GM12878 (cell line): ENCODE data around the gene NCAN. TPM values are rescaled to one million over a fixed set of nuclear protein-coding genes. Genes with fewer than 3 reads are reported as not detected.

ENCODE experiments used
- ATAC-seq: fragments of 200-7000 bp; cut with Tn5 transposase; 3 replicates; pipeline ENCODE4 v1.9.1; 2020; ENCODE audit warnings: mild to moderate bottlenecking, moderate library complexity
- BruUV-seq: library from RNA; stranded (reverse); fragments of 400-500 nt; replicated peaks from 2 replicates; lab custom pipeline; 2021; lab: Mats Ljungman, UMichigan
- CTCF ChIA-PET: fragments of 300-600 bp; sonication (Branson Sonifier 250); formaldehyde crosslinking; extraction: SDS; loops from one replicate; lab custom pipeline; 2021; ENCODE audit warnings: inconsistent platforms; lab: Yijun Ruan, JAX
- POLR2A ChIA-PET: fragments of 350-600 bp; formaldehyde crosslinking; extraction: SDS; loops from one replicate; lab custom pipeline; 2021; ENCODE audit warnings: inconsistent platforms; lab: Charles Lee
- RAD21 ChIA-PET: fragments of 300-600 bp; sonication (Branson Sonifier 250); formaldehyde crosslinking; loops from one replicate; lab custom pipeline; 2023; ENCODE audit warnings: antibody characterized with exemption; ENCODE audit not compliant: unreplicated experiment; lab: Charles Lee
- SMC1A ChIA-PET: fragments of 300-600 bp; sonication (Branson Sonifier 250); formaldehyde crosslinking; loops from one replicate; lab custom pipeline; 2023; ENCODE audit not compliant: unreplicated experiment, uncharacterized antibody; lab: Charles Lee
- DNase-seq: peaks from one replicate; pipeline ENCODE4 v3.0.0-alpha.2; 2011; ENCODE audit warnings: low read depth, low spot score
- FAIRE-seq: peaks from 3 replicates; lab custom pipeline; 2011; peaks lifted over from hg19 to GRCh38; lab: Jason Lieb, UNC
- H2AFZ ChIP-seq: 2 replicates; pipeline ENCODE4 v1.6.0; 2011; ENCODE audit warnings: low read depth, low read length, control low read depth; ENCODE audit not compliant: control insufficient read depth
- H3K27ac ChIP-seq: 2 replicates; pipeline ENCODE4 v1.5.1; 2011; ENCODE audit warnings: control low read depth; ENCODE audit not compliant: control insufficient read depth, insufficient read depth
- H3K27me3 ChIP-seq, 2 experiments: replicated peaks in 1 of 2; 2 replicates each; pipeline versions ENCODE4 v1.6.0 to v1.6.1; 2011; ENCODE audit warnings: low read length in 1 of 2; ENCODE audit not compliant: control insufficient read depth in 2 of 2, insufficient read depth in 2 of 2
- H3K36me3 ChIP-seq, 2 experiments: 2 replicates each; pipeline ENCODE4 v1.5.1; 2011; ENCODE audit warnings: low read length in 1 of 2; ENCODE audit not compliant: control insufficient read depth in 2 of 2, insufficient read depth in 2 of 2
- H3K4me1 ChIP-seq: 2 replicates; pipeline ENCODE4 v1.6.1; 2011; ENCODE audit warnings: mild to moderate bottlenecking, low read length, moderate library complexity, mixed read lengths; ENCODE audit not compliant: control insufficient read depth, insufficient read depth
- H3K4me2 ChIP-seq: 2 replicates; pipeline ENCODE4 v1.6.0; 2011; ENCODE audit warnings: control low read depth; ENCODE audit not compliant: control insufficient read depth, insufficient read depth
- H3K4me3 ChIP-seq: fragments of 200-600 bp; sonication (generic); 2 replicates; pipeline ENCODE4 v1.5.1; 2016
- H3K79me2 ChIP-seq: 2 replicates; pipeline ENCODE4 v1.6.0; 2011; ENCODE audit warnings: low read length; ENCODE audit not compliant: control insufficient read depth, insufficient read depth
- H3K9ac ChIP-seq: 2 replicates; pipeline ENCODE4 v1.8.0; 2011; ENCODE audit warnings: low read length, control low read depth, mixed read lengths; ENCODE audit not compliant: control insufficient read depth, insufficient read depth
- H3K9me3 ChIP-seq: replicated peaks from 3 replicates; pipeline ENCODE4 v1.5.1; 2011; ENCODE audit warnings: mild to moderate bottlenecking, low read length; ENCODE audit not compliant: control insufficient read depth, insufficient read depth
- H4K20me1 ChIP-seq: 2 replicates; pipeline ENCODE4 v1.6.0; 2011; ENCODE audit not compliant: control insufficient read depth, insufficient read depth
- EGR1 ChIP-seq, 2 experiments: IDR thresholded peaks; 1 replicate in 1 of 2; 2 replicates in 1 of 2; pipeline ENCODE4 v1.6.1; 2011 to 2012; ENCODE audit warnings: low read depth in 2 of 2, low read length in 2 of 2, borderline replicate concordance in 1 of 2, mild to moderate bottlenecking in 1 of 2, moderate library complexity in 1 of 2
- GATAD2B ChIP-seq: fragments of 450-650 bp; conservative IDR thresholded peaks from 2 replicates; pipeline ENCODE4 v1.6.1; 2017; ENCODE audit warnings: low read depth, mild to moderate bottlenecking, moderate library complexity
- KLF5 ChIP-seq: fragments of 450-650 bp; IDR thresholded peaks from 2 replicates; pipeline ENCODE4 v1.6.1; 2014; ENCODE audit warnings: mild to moderate bottlenecking; ENCODE audit not compliant: partially characterized antibody
- NBN ChIP-seq: fragments of 450-650 bp; IDR thresholded peaks from 2 replicates; pipeline ENCODE4 v1.6.1; 2016
- SMARCA5 ChIP-seq: fragments of 450-650 bp; IDR thresholded peaks from 2 replicates; pipeline ENCODE4 v1.6.1; 2017; ENCODE audit warnings: mild to moderate bottlenecking
- ZNF207 ChIP-seq: fragments of 450-650 bp; IDR thresholded peaks from 2 replicates; pipeline ENCODE4 v1.6.1; 2014; ENCODE audit warnings: antibody characterized with exemption, mild to moderate bottlenecking, borderline replicate concordance
- WGBS: methylation state at CpG from one replicate; pipeline ENCODE4 v1.1.6; 2016; ENCODE audit warnings: low lambda C conversion rate; ENCODE audit not compliant: insufficient replicate concordance, insufficient coverage; ENCODE audit errors: missing lambda C conversion rate; 5-methylcytosine and 5-hydroxymethylcytosine counted together
- in situ Hi-C: fragments of 300-500 bp; cut with MboI; formaldehyde crosslinking; loops from 9 replicates; pipeline ENCODE4 v1.14.3; 2018; ENCODE audit warnings: mixed read lengths
- intact Hi-C: fragments of 100-400 bp; cut with micrococcal nuclease; formaldehyde crosslinking; loops from one replicate; pipeline ENCODE4 v1.14.2; 2022; ENCODE audit not compliant: unreplicated experiment
- polyA plus RNA-seq, 11 experiments: library from polyadenylated mRNA; depleted of rRNA in 4 of 11; unstranded in 6 of 11; stranded (reverse) in 5 of 11; fragments of >200 nt; fragmentation: Nextera tagmentation in 4 of 11; fragmentation: Illumina TruSeq in 1 of 11; extraction: Ambion mirVana in 4 of 11; extraction: Trizol in 1 of 11; gene quantifications; 1 replicate in 1 of 11; 2 replicates in 10 of 11; pipeline versions ENCODE4 v1.2.1 to v1.2.3, GENCODE V29; 2011 to 2016; ENCODE audit warnings: inconsistent platforms in 2 of 11, missing spikeins in 2 of 11, low read depth in 1 of 11
- total RNA-seq, 4 experiments: library from RNA; depleted of rRNA in 3 of 4; stranded (reverse); fragments of >200 nt in 3 of 4; fragmentation: Illumina TruSeq in 1 of 4; extraction: Trizol in 1 of 4; gene quantifications; 2 replicates each; pipeline versions ENCODE4 v1.2.1 to v1.2.3, GENCODE V29; 2013 to 2021
- TF ChIP-seq, protein P1 (sequence below): IDR thresholded peaks from 2 replicates; pipeline ENCODE4 v1.6.1; 2012; ENCODE audit warnings: low read depth, low read length, improper control_type of control experiment
- TF ChIP-seq, protein P2 (sequence below): fragments of 450-650 bp; formaldehyde crosslinking; IDR thresholded peaks from 2 replicates; pipeline ENCODE4 v1.4.0; 2020; ENCODE audit warnings: mild to moderate bottlenecking, moderate library complexity
- TF ChIP-seq, protein P3 (sequence below): fragments of 450-650 bp; IDR thresholded peaks from 2 replicates; pipeline ENCODE4 v1.6.1; 2017; ENCODE audit warnings: borderline replicate concordance

Gene NCAN
- total and polyA plus RNA-seq, 10 of the 15 experiments (the other 5 are each of a cell fraction or from before 2014, with no cell fraction given) = 0.02 to 0.34 (median 0.12) TPM; not detected in 1

DNA sequence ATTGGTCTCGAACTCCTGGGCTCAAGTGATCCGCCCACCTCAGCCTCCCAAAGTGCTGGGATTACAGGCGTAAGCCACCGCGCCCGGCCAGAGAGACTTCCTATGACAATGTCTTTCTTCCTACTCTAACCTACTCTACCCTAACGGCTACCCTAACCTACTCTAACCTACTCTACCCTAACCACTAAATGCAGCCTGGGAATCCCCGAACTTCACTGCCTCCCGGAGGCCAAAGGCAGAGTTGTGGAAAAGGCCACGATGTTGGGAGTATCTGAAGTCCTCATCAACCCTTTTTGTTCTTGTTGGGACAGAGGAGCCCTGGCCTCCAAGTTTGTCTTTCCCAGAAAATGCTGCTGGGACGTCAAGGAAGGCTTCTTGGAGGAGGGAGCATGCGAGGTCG lies 7.6 kb upstream of the NCAN start (continued):
- TF ChIP-seq, protein P1, sequence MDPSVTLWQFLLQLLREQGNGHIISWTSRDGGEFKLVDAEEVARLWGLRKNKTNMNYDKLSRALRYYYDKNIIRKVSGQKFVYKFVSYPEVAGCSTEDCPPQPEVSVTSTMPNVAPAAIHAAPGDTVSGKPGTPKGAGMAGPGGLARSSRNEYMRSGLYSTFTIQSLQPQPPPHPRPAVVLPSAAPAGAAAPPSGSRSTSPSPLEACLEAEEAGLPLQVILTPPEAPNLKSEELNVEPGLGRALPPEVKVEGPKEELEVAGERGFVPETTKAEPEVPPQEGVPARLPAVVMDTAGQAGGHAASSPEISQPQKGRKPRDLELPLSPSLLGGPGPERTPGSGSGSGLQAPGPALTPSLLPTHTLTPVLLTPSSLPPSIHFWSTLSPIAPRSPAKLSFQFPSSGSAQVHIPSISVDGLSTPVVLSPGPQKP = no peak
- TF ChIP-seq ZNF207 (no peak), SMARCA5 (no peak), GATAD2B (no peak), NBN (no peak)

DNA sequence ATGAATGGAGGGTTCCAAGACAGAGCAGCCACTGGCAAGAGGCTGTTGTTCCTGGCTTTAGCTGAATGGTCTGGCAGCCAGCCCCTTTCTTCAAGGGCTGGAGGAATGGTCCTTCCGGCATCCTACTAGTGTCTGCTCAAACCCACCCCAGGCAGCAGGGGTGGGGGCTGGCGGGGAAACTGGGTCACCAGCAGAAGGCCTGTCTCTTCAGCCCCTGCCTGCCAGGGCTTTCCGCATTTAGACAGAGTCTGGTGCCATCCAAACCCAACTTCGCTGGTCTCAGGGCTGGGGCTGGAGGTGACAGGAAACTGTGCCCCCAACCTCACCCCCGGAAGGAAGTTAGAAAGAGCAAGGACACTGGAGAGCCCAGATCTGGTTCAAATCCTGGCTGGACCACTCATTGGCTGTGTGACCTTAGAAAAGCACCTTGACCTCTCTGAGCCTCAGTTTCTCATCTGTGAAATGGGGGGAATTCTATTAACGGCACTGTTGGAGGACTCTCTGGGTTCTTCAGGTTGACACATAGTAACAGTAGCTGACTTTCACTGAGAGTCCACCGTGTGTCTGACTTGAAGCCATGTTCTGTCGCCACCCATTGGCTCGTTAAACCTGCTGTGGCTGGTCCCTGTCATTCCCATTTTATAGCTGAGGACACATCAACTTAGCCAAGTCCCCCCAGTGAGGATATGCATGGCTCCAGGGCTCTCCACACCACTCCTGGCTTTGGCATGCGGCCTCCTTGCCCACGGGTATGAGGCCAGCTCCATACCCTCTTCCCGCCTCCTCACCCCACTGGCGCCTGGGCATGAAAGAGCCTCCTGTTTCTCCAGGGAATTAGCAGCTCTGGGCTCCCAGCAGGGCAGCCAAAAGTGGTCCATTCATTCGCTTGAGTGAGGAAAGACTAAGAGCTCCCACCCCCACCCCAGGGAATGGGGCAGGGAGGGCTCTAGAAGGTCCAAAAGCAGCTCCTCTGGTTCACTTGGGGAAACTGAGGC lies 6.0 kb upstream of the NCAN start:
- ChIA-PET POLR2A (interaction anchor here (1.0 kb wide), 1 partner anchor 13 kb away, joined by 3 read pairs; no protein-coding TSS in a partner anchor), RAD21 (no interaction called here), CTCF (interaction anchor here (0.5 kb wide), 1 partner anchor 458 kb away, joined by 3 read pairs; no protein-coding TSS in a partner anchor), SMC1A (no interaction called here)
- Histone ChIP-seq H3K79me2 (peaks cover 16% of the 10 kb centered on the region), H3K4me1 (peaks cover 8% of the 10 kb centered on the region; the same call in 1 of the 2 replicates), H3K27me3 (no peaks in the 10 kb centered on the region), H3K27ac (no peak overlapping the region), H3K4me3 (no peak overlapping the region), H3K4me2 (no peak overlapping the region), H3K9me3 (no peaks in the 10 kb centered on the region), H3K36me3 (peaks cover 3 to 4% of the 10 kb centered on the region in 2 experiments; a peak in 1 of 4 replicates), H2AFZ (no peak overlapping the region), H3K9ac (no peak overlapping the region), H4K20me1 (no peaks in the 10 kb centered on the region)
- in situ Hi-C loops (no loop called here), intact Hi-C loops (no loop called here)
- no TSS peak for BruUV-seq
- TF ChIP-seq, protein P2, sequence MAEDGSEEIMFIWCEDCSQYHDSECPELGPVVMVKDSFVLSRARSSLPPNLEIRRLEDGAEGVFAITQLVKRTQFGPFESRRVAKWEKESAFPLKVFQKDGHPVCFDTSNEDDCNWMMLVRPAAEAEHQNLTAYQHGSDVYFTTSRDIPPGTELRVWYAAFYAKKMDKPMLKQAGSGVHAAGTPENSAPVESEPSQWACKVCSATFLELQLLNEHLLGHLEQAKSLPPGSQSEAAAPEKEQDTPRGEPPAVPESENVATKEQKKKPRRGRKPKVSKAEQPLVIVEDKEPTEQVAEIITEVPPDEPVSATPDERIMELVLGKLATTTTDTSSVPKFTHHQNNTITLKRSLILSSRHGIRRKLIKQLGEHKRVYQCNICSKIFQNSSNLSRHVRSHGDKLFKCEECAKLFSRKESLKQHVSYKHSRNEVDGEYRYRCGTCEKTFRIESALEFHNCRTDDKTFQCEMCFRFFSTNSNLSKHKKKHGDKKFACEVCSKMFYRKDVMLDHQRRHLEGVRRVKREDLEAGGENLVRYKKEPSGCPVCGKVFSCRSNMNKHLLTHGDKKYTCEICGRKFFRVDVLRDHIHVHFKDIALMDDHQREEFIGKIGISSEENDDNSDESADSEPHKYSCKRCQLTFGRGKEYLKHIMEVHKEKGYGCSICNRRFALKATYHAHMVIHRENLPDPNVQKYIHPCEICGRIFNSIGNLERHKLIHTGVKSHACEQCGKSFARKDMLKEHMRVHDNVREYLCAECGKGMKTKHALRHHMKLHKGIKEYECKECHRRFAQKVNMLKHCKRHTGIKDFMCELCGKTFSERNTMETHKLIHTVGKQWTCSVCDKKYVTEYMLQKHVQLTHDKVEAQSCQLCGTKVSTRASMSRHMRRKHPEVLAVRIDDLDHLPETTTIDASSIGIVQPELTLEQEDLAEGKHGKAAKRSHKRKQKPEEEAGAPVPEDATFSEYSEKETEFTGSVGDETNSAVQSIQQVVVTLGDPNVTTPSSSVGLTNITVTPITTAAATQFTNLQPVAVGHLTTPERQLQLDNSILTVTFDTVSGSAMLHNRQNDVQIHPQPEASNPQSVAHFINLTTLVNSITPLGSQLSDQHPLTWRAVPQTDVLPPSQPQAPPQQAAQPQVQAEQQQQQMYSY (CRISPR knock-in tag) = no peak
- TF ChIP-seq EGR1 (IDR thresholded peaks at IDR 0.05; ENCODE audit: borderline replicate concordance in 1 of 2, low read depth in 2 of 2, low read length in 2 of 2) = no peak
- no peak for TF ChIP-seq KLF5
- TF ChIP-seq, protein P3, sequence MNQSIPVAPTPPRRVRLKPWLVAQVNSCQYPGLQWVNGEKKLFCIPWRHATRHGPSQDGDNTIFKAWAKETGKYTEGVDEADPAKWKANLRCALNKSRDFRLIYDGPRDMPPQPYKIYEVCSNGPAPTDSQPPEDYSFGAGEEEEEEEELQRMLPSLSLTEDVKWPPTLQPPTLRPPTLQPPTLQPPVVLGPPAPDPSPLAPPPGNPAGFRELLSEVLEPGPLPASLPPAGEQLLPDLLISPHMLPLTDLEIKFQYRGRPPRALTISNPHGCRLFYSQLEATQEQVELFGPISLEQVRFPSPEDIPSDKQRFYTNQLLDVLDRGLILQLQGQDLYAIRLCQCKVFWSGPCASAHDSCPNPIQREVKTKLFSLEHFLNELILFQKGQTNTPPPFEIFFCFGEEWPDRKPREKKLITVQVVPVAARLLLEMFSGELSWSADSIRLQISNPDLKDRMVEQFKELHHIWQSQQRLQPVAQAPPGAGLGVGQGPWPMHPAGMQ = no peak
- ATAC-seq (no peak), FAIRE-seq (no peak), DNase-seq (no peak)
- WGBS = 39% methylated on average over 14 of the region's 14 CpGs
